GM12878 (cell line): ENCODE data around the gene ARHGDIA. TPM values are rescaled to one million over a fixed set of nuclear protein-coding genes. Genes with fewer than 3 reads are reported as not detected.

Experiments
- ATAC-seq: fragments of 200-7000 bp; cut with Tn5 transposase; 3 replicates; pipeline ENCODE4 v1.9.1; 2020; ENCODE audit warnings: mild to moderate bottlenecking, moderate library complexity
- BruUV-seq: library from RNA; stranded (reverse); fragments of 400-500 nt; replicated peaks from 2 replicates; lab custom pipeline; 2021; lab: Mats Ljungman, UMichigan
- CTCF ChIA-PET: fragments of 300-600 bp; sonication (Branson Sonifier 250); formaldehyde crosslinking; extraction: SDS; loops from one replicate; lab custom pipeline; 2021; ENCODE audit warnings: inconsistent platforms; lab: Yijun Ruan, JAX
- POLR2A ChIA-PET: fragments of 350-600 bp; formaldehyde crosslinking; extraction: SDS; loops from one replicate; lab custom pipeline; 2021; ENCODE audit warnings: inconsistent platforms; lab: Charles Lee
- RAD21 ChIA-PET: fragments of 300-600 bp; sonication (Branson Sonifier 250); formaldehyde crosslinking; loops from one replicate; lab custom pipeline; 2023; ENCODE audit warnings: antibody characterized with exemption; ENCODE audit not compliant: unreplicated experiment; lab: Charles Lee
- SMC1A ChIA-PET: fragments of 300-600 bp; sonication (Branson Sonifier 250); formaldehyde crosslinking; loops from one replicate; lab custom pipeline; 2023; ENCODE audit not compliant: unreplicated experiment, uncharacterized antibody; lab: Charles Lee
- DNase-seq: peaks from one replicate; pipeline ENCODE4 v3.0.0-alpha.2; 2011; ENCODE audit warnings: low read depth, low spot score
- FAIRE-seq: peaks from 3 replicates; lab custom pipeline; 2011; peaks lifted over from hg19 to GRCh38; lab: Jason Lieb, UNC
- H2AFZ ChIP-seq: 2 replicates; pipeline ENCODE4 v1.6.0; 2011; ENCODE audit warnings: low read depth, low read length, control low read depth; ENCODE audit not compliant: control insufficient read depth
- H3K27ac ChIP-seq: 2 replicates; pipeline ENCODE4 v1.5.1; 2011; ENCODE audit warnings: control low read depth; ENCODE audit not compliant: control insufficient read depth, insufficient read depth
- H3K27me3 ChIP-seq, 2 experiments: replicated peaks in 1 of 2; 2 replicates each; pipeline versions ENCODE4 v1.6.0 to v1.6.1; 2011; ENCODE audit warnings: low read length in 1 of 2; ENCODE audit not compliant: control insufficient read depth in 2 of 2, insufficient read depth in 2 of 2
- H3K36me3 ChIP-seq, 2 experiments: 2 replicates each; pipeline ENCODE4 v1.5.1; 2011; ENCODE audit warnings: low read length in 1 of 2; ENCODE audit not compliant: control insufficient read depth in 2 of 2, insufficient read depth in 2 of 2
- H3K4me1 ChIP-seq: 2 replicates; pipeline ENCODE4 v1.6.1; 2011; ENCODE audit warnings: mild to moderate bottlenecking, low read length, moderate library complexity, mixed read lengths; ENCODE audit not compliant: control insufficient read depth, insufficient read depth
- H3K4me2 ChIP-seq: 2 replicates; pipeline ENCODE4 v1.6.0; 2011; ENCODE audit warnings: control low read depth; ENCODE audit not compliant: control insufficient read depth, insufficient read depth
- H3K4me3 ChIP-seq: fragments of 200-600 bp; sonication (generic); 2 replicates; pipeline ENCODE4 v1.5.1; 2016
- H3K79me2 ChIP-seq: 2 replicates; pipeline ENCODE4 v1.6.0; 2011; ENCODE audit warnings: low read length; ENCODE audit not compliant: control insufficient read depth, insufficient read depth
- H3K9ac ChIP-seq: 2 replicates; pipeline ENCODE4 v1.8.0; 2011; ENCODE audit warnings: low read length, control low read depth, mixed read lengths; ENCODE audit not compliant: control insufficient read depth, insufficient read depth
- H3K9me3 ChIP-seq: replicated peaks from 3 replicates; pipeline ENCODE4 v1.5.1; 2011; ENCODE audit warnings: mild to moderate bottlenecking, low read length; ENCODE audit not compliant: control insufficient read depth, insufficient read depth
- H4K20me1 ChIP-seq: 2 replicates; pipeline ENCODE4 v1.6.0; 2011; ENCODE audit not compliant: control insufficient read depth, insufficient read depth
- BACH1 ChIP-seq: fragments of 450-650 bp; IDR thresholded peaks from 2 replicates; pipeline ENCODE4 v1.6.1; 2017; ENCODE audit warnings: mild to moderate bottlenecking, borderline replicate concordance
- BHLHE40 ChIP-seq, 2 experiments: fragments of 450-650 bp in 1 of 2; IDR thresholded peaks; 2 replicates each; pipeline ENCODE4 v1.6.1; 2011 to 2017; ENCODE audit warnings: low read depth in 2 of 2, borderline replicate concordance in 1 of 2, improper control_type of control experiment in 1 of 2, low read length in 1 of 2, mild to moderate bottlenecking in 1 of 2
- GATAD2B ChIP-seq: fragments of 450-650 bp; conservative IDR thresholded peaks from 2 replicates; pipeline ENCODE4 v1.6.1; 2017; ENCODE audit warnings: low read depth, mild to moderate bottlenecking, moderate library complexity
- HCFC1 ChIP-seq: fragments of 150-350 bp; IDR thresholded peaks from 2 replicates; pipeline ENCODE4 v1.6.1; 2014; ENCODE audit warnings: low read length
- LARP7 ChIP-seq: fragments of 450-650 bp; IDR thresholded peaks from 2 replicates; pipeline ENCODE4 v1.6.1; 2017; ENCODE audit warnings: mild to moderate bottlenecking
- NFYB ChIP-seq: IDR thresholded peaks from 2 replicates; pipeline ENCODE4 v1.6.1; 2011; ENCODE audit warnings: low read depth, mild to moderate bottlenecking, low read length, improper control_type of control experiment, moderate library complexity; ENCODE audit not compliant: insufficient read depth
- NRF1 ChIP-seq: conservative IDR thresholded peaks from 2 replicates; pipeline ENCODE4 v1.6.1; 2011; ENCODE audit warnings: mild to moderate bottlenecking, low read depth, low read length, improper control_type of control experiment
- POLR2A ChIP-seq: IDR thresholded peaks from 2 replicates; pipeline ENCODE4 v1.6.1; 2011; ENCODE audit warnings: low read depth, mild to moderate bottlenecking, low read length
- POLR2AphosphoS5 ChIP-seq: IDR thresholded peaks from 2 replicates; pipeline ENCODE4 v1.6.1; 2011; ENCODE audit warnings: mild to moderate bottlenecking, low read length, inconsistent platforms
- SMARCA5 ChIP-seq: fragments of 450-650 bp; IDR thresholded peaks from 2 replicates; pipeline ENCODE4 v1.6.1; 2017; ENCODE audit warnings: mild to moderate bottlenecking
- TCF12 ChIP-seq: IDR thresholded peaks from 2 replicates; pipeline ENCODE4 v1.6.1; 2011; ENCODE audit warnings: low read depth, mild to moderate bottlenecking, low read length
- WRNIP1 ChIP-seq: IDR thresholded peaks from 2 replicates; pipeline ENCODE4 v1.6.1; 2011; ENCODE audit warnings: low read depth, low read length, improper control_type of control experiment, borderline replicate concordance
- YBX1 ChIP-seq: fragments of 450-650 bp; IDR thresholded peaks from 2 replicates; pipeline ENCODE4 v1.6.1; 2016; ENCODE audit warnings: antibody characterized with exemption
- ZNF384 ChIP-seq: IDR thresholded peaks from 2 replicates; pipeline ENCODE4 v1.6.1; 2012; ENCODE audit warnings: low read depth, mild to moderate bottlenecking, low read length, improper control_type of control experiment, borderline replicate concordance
- WGBS: methylation state at CpG from one replicate; pipeline ENCODE4 v1.1.6; 2016; ENCODE audit warnings: low lambda C conversion rate; ENCODE audit not compliant: insufficient replicate concordance, insufficient coverage; ENCODE audit errors: missing lambda C conversion rate; 5-methylcytosine and 5-hydroxymethylcytosine counted together
- in situ Hi-C: fragments of 300-500 bp; cut with MboI; formaldehyde crosslinking; loops from 9 replicates; pipeline ENCODE4 v1.14.3; 2018; ENCODE audit warnings: mixed read lengths
- intact Hi-C: fragments of 100-400 bp; cut with micrococcal nuclease; formaldehyde crosslinking; loops from one replicate; pipeline ENCODE4 v1.14.2; 2022; ENCODE audit not compliant: unreplicated experiment
- polyA plus RNA-seq, 11 experiments: library from polyadenylated mRNA; depleted of rRNA in 4 of 11; unstranded in 6 of 11; stranded (reverse) in 5 of 11; fragments of >200 nt; fragmentation: Nextera tagmentation in 4 of 11; fragmentation: Illumina TruSeq in 1 of 11; extraction: Ambion mirVana in 4 of 11; extraction: Trizol in 1 of 11; gene quantifications; 1 replicate in 1 of 11; 2 replicates in 10 of 11; pipeline versions ENCODE4 v1.2.1 to v1.2.3, GENCODE V29; 2011 to 2016; ENCODE audit warnings: inconsistent platforms in 2 of 11, missing spikeins in 2 of 11, low read depth in 1 of 11
- total RNA-seq, 4 experiments: library from RNA; depleted of rRNA in 3 of 4; stranded (reverse); fragments of >200 nt in 3 of 4; fragmentation: Illumina TruSeq in 1 of 4; extraction: Trizol in 1 of 4; gene quantifications; 2 replicates each; pipeline versions ENCODE4 v1.2.1 to v1.2.3, GENCODE V29; 2013 to 2021
- TF ChIP-seq, protein P1 (sequence below): fragments of 450-650 bp; conservative IDR thresholded peaks from 2 replicates; pipeline ENCODE4 v1.6.1; 2017; ENCODE audit warnings: mild to moderate bottlenecking, moderate library complexity
- TF ChIP-seq, protein P2 (sequence below): IDR thresholded peaks from 2 replicates; pipeline ENCODE4 v1.6.1; 2011; ENCODE audit warnings: borderline replicate concordance, low read depth, mild to moderate bottlenecking, moderate library complexity, low read length; ENCODE audit not compliant: insufficient read depth, poor library complexity, severe bottlenecking
- TF ChIP-seq, protein P3 (sequence below): IDR thresholded peaks from 2 replicates; pipeline ENCODE4 v1.6.1; 2012; ENCODE audit warnings: mild to moderate bottlenecking, low read depth, low read length

ARHGDIA gene
- total and polyA plus RNA-seq, 10 of the 15 experiments (the other 5 are each of a cell fraction or from before 2014, with no cell fraction given) = 17.9 to 552 (median 169) TPM

DNA sequence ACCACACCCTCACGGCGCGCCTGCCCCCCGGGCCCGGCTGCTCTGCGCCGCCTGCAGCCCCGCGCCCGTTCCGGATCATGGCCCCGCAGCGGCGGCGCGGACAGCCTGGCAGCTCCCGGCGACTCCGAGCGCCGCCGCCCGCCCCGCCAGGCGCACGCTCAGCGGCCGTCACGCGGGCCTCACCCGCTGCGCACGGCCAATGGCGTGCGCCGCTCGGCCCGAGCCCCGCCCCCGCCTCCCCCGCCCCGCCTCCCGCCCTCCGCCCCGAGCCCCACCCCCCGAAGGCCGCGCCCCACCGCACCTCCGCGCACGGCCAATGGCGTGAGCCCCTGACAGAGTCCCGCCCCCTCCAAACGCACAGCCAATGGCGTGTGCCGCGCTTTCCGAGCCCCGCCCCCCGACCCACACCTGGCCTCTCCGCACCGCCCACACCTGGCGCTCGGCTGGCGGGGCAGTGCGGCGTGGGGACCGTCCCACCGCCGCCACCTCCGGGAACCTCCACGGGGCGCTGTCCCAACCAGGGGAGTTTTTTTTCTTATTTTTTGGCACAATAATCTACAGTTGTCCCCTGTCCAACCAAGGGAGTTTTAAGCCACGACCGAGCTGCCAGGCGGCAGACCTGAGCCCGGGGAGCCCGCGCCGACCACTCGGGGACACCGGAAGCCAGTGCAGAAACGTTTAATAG, 40.3 kb upstream of the ARHGDIA start, which contains the start of gene PCYT2:
PCYT2 (minus strand) TSS at position 123 of the 685 bp plus-strand sequence; CDS start at position 79, 44 bp downstream.
- in situ Hi-C loops (no loop called here), intact Hi-C loops (no loop called here)
- ATAC-seq (peak; percentile 98), FAIRE-seq (peak; percentile 59), DNase-seq (peak; percentile 45)
- Histone ChIP-seq H2AFZ (peak within 1 kb of the TSS; percentile 39), H3K4me3 (peak within 1 kb of the TSS; percentile 95), H3K9me3 (no peaks in the 10 kb centered on the region), H3K79me2 (peaks cover 22% of the 10 kb centered on the region), H3K27ac (peak within 1 kb of the TSS; percentile 4; the same call in 1 of the 2 replicates), H3K4me2 (peak within 1 kb of the TSS; percentile 74), H3K36me3 (peaks cover 11 to 31% of the 10 kb centered on the region in 2 experiments), H4K20me1 (no peaks in the 10 kb centered on the region), H3K4me1 (peaks cover 5% of the 10 kb centered on the region; the same call in 1 of the 2 replicates), H3K9ac (peak within 1 kb of the TSS; percentile 64), H3K27me3 (no peaks in the 10 kb centered on the region)
- ChIA-PET POLR2A (interaction anchor here (2.4 kb wide), 1 partner anchor 17 kb away, joined by 13 read pairs; no protein-coding TSS in a partner anchor), RAD21 (interaction anchor here (1.0 kb wide), 1 partner anchor 17 kb away, joined by 3 read pairs; no protein-coding TSS in a partner anchor), CTCF (no interaction called here), SMC1A (no interaction called here)
- 18% methylated on average over 48 of the region's 84 CpGs for WGBS
- no TSS peak for BruUV-seq
- TF ChIP-seq NFYB (peak; percentile 47; the same call in 1 of the 2 replicates), BACH1 (0 out of 2 replicates have a peak, but pooled peaks have one; percentile 22), ZNF384 (no peak), HCFC1 (no peak), SMARCA5 (0 out of 2 replicates have a peak, but pooled peaks have one; percentile 3), LARP7 (0 out of 2 replicates have a peak, but pooled peaks have one; percentile 27), YBX1 (no peak), POLR2A (peak; percentile 67), BHLHE40 (IDR thresholded peaks at IDR 0.05; ENCODE audit: borderline replicate concordance in 1 of 2, low read depth in 2 of 2, low read length in 1 of 2) (peak; percentile 45 to 88; a peak in 2 of 4 replicates), TCF12 (peak; percentile 68; the same call in 1 of the 2 replicates), GATAD2B (no peak), POLR2AphosphoS5 (0 out of 2 replicates have a peak, but pooled peaks have one; percentile 17), NRF1 (peak; percentile 25; the same call in 1 of the 2 replicates), WRNIP1 (no peak)
- TF ChIP-seq, protein P1, sequence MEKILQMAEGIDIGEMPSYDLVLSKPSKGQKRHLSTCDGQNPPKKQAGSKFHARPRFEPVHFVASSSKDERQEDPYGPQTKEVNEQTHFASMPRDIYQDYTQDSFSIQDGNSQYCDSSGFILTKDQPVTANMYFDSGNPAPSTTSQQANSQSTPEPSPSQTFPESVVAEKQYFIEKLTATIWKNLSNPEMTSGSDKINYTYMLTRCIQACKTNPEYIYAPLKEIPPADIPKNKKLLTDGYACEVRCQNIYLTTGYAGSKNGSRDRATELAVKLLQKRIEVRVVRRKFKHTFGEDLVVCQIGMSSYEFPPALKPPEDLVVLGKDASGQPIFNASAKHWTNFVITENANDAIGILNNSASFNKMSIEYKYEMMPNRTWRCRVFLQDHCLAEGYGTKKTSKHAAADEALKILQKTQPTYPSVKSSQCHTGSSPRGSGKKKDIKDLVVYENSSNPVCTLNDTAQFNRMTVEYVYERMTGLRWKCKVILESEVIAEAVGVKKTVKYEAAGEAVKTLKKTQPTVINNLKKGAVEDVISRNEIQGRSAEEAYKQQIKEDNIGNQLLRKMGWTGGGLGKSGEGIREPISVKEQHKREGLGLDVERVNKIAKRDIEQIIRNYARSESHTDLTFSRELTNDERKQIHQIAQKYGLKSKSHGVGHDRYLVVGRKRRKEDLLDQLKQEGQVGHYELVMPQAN = peak; percentile 42; the same call in 1 of the 2 replicates
- TF ChIP-seq, protein P2, sequence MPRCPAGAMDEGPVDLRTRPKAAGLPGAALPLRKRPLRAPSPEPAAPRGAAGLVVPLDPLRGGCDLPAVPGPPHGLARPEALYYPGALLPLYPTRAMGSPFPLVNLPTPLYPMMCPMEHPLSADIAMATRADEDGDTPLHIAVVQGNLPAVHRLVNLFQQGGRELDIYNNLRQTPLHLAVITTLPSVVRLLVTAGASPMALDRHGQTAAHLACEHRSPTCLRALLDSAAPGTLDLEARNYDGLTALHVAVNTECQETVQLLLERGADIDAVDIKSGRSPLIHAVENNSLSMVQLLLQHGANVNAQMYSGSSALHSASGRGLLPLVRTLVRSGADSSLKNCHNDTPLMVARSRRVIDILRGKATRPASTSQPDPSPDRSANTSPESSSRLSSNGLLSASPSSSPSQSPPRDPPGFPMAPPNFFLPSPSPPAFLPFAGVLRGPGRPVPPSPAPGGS = peak; percentile 42
- TF ChIP-seq, protein P3, sequence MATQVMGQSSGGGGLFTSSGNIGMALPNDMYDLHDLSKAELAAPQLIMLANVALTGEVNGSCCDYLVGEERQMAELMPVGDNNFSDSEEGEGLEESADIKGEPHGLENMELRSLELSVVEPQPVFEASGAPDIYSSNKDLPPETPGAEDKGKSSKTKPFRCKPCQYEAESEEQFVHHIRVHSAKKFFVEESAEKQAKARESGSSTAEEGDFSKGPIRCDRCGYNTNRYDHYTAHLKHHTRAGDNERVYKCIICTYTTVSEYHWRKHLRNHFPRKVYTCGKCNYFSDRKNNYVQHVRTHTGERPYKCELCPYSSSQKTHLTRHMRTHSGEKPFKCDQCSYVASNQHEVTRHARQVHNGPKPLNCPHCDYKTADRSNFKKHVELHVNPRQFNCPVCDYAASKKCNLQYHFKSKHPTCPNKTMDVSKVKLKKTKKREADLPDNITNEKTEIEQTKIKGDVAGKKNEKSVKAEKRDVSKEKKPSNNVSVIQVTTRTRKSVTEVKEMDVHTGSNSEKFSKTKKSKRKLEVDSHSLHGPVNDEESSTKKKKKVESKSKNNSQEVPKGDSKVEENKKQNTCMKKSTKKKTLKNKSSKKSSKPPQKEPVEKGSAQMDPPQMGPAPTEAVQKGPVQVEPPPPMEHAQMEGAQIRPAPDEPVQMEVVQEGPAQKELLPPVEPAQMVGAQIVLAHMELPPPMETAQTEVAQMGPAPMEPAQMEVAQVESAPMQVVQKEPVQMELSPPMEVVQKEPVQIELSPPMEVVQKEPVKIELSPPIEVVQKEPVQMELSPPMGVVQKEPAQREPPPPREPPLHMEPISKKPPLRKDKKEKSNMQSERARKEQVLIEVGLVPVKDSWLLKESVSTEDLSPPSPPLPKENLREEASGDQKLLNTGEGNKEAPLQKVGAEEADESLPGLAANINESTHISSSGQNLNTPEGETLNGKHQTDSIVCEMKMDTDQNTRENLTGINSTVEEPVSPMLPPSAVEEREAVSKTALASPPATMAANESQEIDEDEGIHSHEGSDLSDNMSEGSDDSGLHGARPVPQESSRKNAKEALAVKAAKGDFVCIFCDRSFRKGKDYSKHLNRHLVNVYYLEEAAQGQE = no peak
